GM23248 (cell line): Measurements from ENCODE around the gene OR5AP2. TPM values are rescaled to one million over a fixed set of nuclear protein-coding genes. Genes with fewer than 3 reads are reported as not detected.
"Not testable (repeated sequence)": the region's sequence is repeated elsewhere in the genome, so short reads cannot be mapped to it uniquely, and the experiment has no call there.

Experiments
- DNase-seq: peaks from one replicate; pipeline ENCODE4 v3.0.0-alpha.2; 2015
- H2AFZ ChIP-seq: fragments of 200-600 bp; sonication (generic); 2 replicates; pipeline ENCODE4 v1.6.1; 2016; ENCODE audit warnings: antibody characterized with exemption
- H3F3A ChIP-seq: fragments of 200-600 bp; sonication (generic); 2 replicates; pipeline ENCODE4 v1.6.1; 2016; ENCODE audit warnings: mild to moderate bottlenecking, antibody characterized with exemption, mixed run types; ENCODE audit not compliant: insufficient read depth
- H3K27ac ChIP-seq: fragments of 200-600 bp; sonication (generic); 2 replicates; pipeline ENCODE4 v1.5.1; 2016; ENCODE audit warnings: mild to moderate bottlenecking
- H3K27me3 ChIP-seq: fragments of 200-600 bp; sonication (generic); replicated peaks from 2 replicates; pipeline ENCODE4 v1.6.1; 2016; ENCODE audit warnings: mild to moderate bottlenecking; ENCODE audit not compliant: insufficient read depth
- H3K36me3 ChIP-seq: fragments of 200-600 bp; sonication (generic); 2 replicates; pipeline ENCODE4 v1.6.1; 2016; ENCODE audit warnings: low read depth, mild to moderate bottlenecking
- H3K4me1 ChIP-seq: fragments of 200-600 bp; sonication (generic); 2 replicates; pipeline ENCODE4 v1.6.1; 2016; ENCODE audit warnings: mild to moderate bottlenecking; ENCODE audit not compliant: insufficient read depth
- H3K4me2 ChIP-seq: fragments of 200-600 bp; sonication (generic); one replicate; pipeline ENCODE4 v1.6.1; 2016; ENCODE audit warnings: mild to moderate bottlenecking; ENCODE audit not compliant: unreplicated experiment
- H3K4me3 ChIP-seq: fragments of 200-600 bp; sonication (generic); 2 replicates; pipeline ENCODE4 v1.5.1; 2016; ENCODE audit warnings: mild to moderate bottlenecking
- H3K79me2 ChIP-seq: fragments of 200-600 bp; sonication (generic); 2 replicates; pipeline ENCODE4 v1.6.1; 2016; ENCODE audit warnings: mild to moderate bottlenecking; ENCODE audit not compliant: insufficient read depth
- H3K9ac ChIP-seq: fragments of 200-600 bp; sonication (generic); 2 replicates; pipeline ENCODE4 v1.6.1; 2016; ENCODE audit warnings: mild to moderate bottlenecking
- H3K9me2 ChIP-seq: fragments of 200-600 bp; sonication (generic); 2 replicates; pipeline ENCODE4 v1.6.1; 2016; ENCODE audit warnings: mixed run types, mild to moderate bottlenecking, moderate library complexity; ENCODE audit not compliant: insufficient read depth
- H3K9me3 ChIP-seq: fragments of 200-600 bp; sonication (generic); one replicate; pipeline ENCODE4 v1.6.1; 2017; ENCODE audit warnings: low read depth
- H4K20me1 ChIP-seq: fragments of 200-600 bp; sonication (generic); 2 replicates; pipeline ENCODE4 v1.6.0; 2016; ENCODE audit not compliant: insufficient read depth
- EZH2 ChIP-seq: fragments of 200-600 bp; sonication (generic); IDR thresholded peaks from 2 replicates; pipeline ENCODE4 v1.6.1; 2018; ENCODE audit warnings: antibody characterized with exemption, mild to moderate bottlenecking; ENCODE audit not compliant: insufficient read depth, poor library complexity, severe bottlenecking
- EZH2phosphoT487 ChIP-seq: fragments of 200-600 bp; sonication (generic); IDR thresholded peaks from 2 replicates; pipeline ENCODE4 v1.6.1; 2018; ENCODE audit warnings: antibody characterized with exemption, moderate library complexity, mild to moderate bottlenecking, low read depth; ENCODE audit not compliant: insufficient read depth
- WGBS, 2 experiments: methylation state at CpG; one replicate each; pipeline ENCODE4 v1.1.6; 2015 to 2017; ENCODE audit warnings: low lambda C conversion rate in 2 of 2, low coverage in 1 of 2; ENCODE audit errors: missing lambda C conversion rate in 2 of 2; 5-methylcytosine and 5-hydroxymethylcytosine counted together
- in situ Hi-C: fragments of 300-500 bp; cut with MboI; formaldehyde crosslinking; loops from 2 replicates; pipeline ENCODE4 v1.15.0; 2020
- polyA plus RNA-seq: library from polyadenylated mRNA; unstranded; fragments of >200 nt; fragmentation: Nextera tagmentation; extraction: Ambion mirVana; gene quantifications from 2 replicates; pipeline ENCODE4 v1.2.1, GENCODE V29; 2016
- small RNA-seq: library from RNA; depleted of rRNA; stranded (forward); fragments of <200 nt; gene quantifications from one replicate; pipeline ENCODE3, GENCODE V24; 2014; ENCODE audit warnings: low read depth, low replicate concordance
- total RNA-seq: library from RNA; depleted of rRNA; stranded (reverse); fragments of >200 nt; shearing (Covaris generic); gene quantifications from 2 replicates; pipeline ENCODE4 v1.2.3, GENCODE V29; 2014; rRNA removed

Gene OR5AP2
- total and polyA plus RNA-seq, 2 experiments from 2014 or later, result not detected

GRCh38 chr11:56624661-56625110, 17.6 kb downstream of the OR5AP2 start:
- no peaks in the 10 kb centered on the region for H4K20me1 ChIP-seq
- no peak overlapping the region for H2AFZ ChIP-seq
- H3K27ac ChIP-seq, result no peak overlapping the region
- peaks cover 4% of the 10 kb centered on the region; the same call in 1 of the 2 replicates for H3K27me3 ChIP-seq
- H3K9me3 ChIP-seq, result no peaks in the 10 kb centered on the region
- no peak overlapping the region for H3K4me3 ChIP-seq
- 3 to 5% methylated on average over 3 of the region's 3 CpGs for WGBS, 2 experiments
- no peak overlapping the region for H3K9ac ChIP-seq
- H3K36me3 ChIP-seq, result no peaks in the 10 kb centered on the region
- peaks cover 4% of the 10 kb centered on the region; the same call in 1 of the 2 replicates for H3F3A ChIP-seq
- H3K4me2 ChIP-seq, result peak overlapping the region; percentile 49
- no peaks in the 10 kb centered on the region for H3K9me2 ChIP-seq
- in situ Hi-C loops, result no loop called here
- H3K4me1 ChIP-seq, result peaks cover 4% of the 10 kb centered on the region
- peak; percentile 89 for DNase-seq
- no peak for TF ChIP-seq EZH2phosphoT487
- no peak for TF ChIP-seq EZH2
- no peaks in the 10 kb centered on the region for H3K79me2 ChIP-seq

GRCh38 chr11:56611174-56611573, 31.1 kb downstream of the OR5AP2 start:
- no peaks in the 10 kb centered on the region for H3K4me1 ChIP-seq
- H4K20me1 ChIP-seq, result no peaks in the 10 kb centered on the region
- no peaks in the 10 kb centered on the region for H3K27me3 ChIP-seq
- H3F3A ChIP-seq, result no peaks in the 10 kb centered on the region
- H3K36me3 ChIP-seq, result no peaks in the 10 kb centered on the region
- 10 to 18% methylated on average over 1 of the region's 1 CpG for WGBS, 2 experiments
- no peak overlapping the region for H2AFZ ChIP-seq
- no peaks in the 10 kb centered on the region for H3K9me2 ChIP-seq
- no peak overlapping the region for H3K4me3 ChIP-seq
- no peak overlapping the region for H3K4me2 ChIP-seq
- DNase-seq, result no peak
- in situ Hi-C loops, result no loop called here
- H3K79me2 ChIP-seq, result no peaks in the 10 kb centered on the region
- H3K9ac ChIP-seq, result no peak overlapping the region
- TF ChIP-seq EZH2, result no peak
- TF ChIP-seq EZH2phosphoT487, result no peak
- H3K27ac ChIP-seq, result no peak overlapping the region
- H3K9me3 ChIP-seq, result no peaks in the 10 kb centered on the region

GRCh38 chr11:56592088-56592717, 50.0 kb downstream of the OR5AP2 start:
- H3K27ac ChIP-seq, DNase-seq, H3K9me3 ChIP-seq, H3F3A ChIP-seq, in situ Hi-C loops, H3K4me2 ChIP-seq, H4K20me1 ChIP-seq, H3K4me3 ChIP-seq, H3K9me2 ChIP-seq, H3K79me2 ChIP-seq, H3K27me3 ChIP-seq, H2AFZ ChIP-seq, H3K36me3 ChIP-seq, H3K9ac ChIP-seq, H3K4me1 ChIP-seq: not testable (repeated sequence)
- 63 to 68% methylated on average over 20 of the region's 20 CpGs for WGBS, 2 experiments

Small RNAs within 50 kb of the gene (small RNA-seq; reads per million reads assigned to genes)
- not detected for gene AP004245.1

Other genes starting within 250 kb of the OR5AP2 start
- gene OR5AL1, start 229.7 kb downstream of the OR5AP2 start, total RNA-seq, result not detected in 2 replicates
- gene OR5AL1, start 229.7 kb downstream of the OR5AP2 start, polyA plus RNA-seq, result not detected in 2 replicates
- not detected in 2 replicates for gene OR5M3, start 169.1 kb downstream of the OR5AP2 start, total RNA-seq
- not detected in 2 replicates for gene OR5M3, start 169.1 kb downstream of the OR5AP2 start, polyA plus RNA-seq
- gene OR5M8, start 151.1 kb downstream of the OR5AP2 start, total RNA-seq, result not detected in 2 replicates
- not detected in 2 replicates for gene OR5M8, start 151.1 kb downstream of the OR5AP2 start, polyA plus RNA-seq
- gene OR5M11, start 99.2 kb downstream of the OR5AP2 start, total RNA-seq, result not detected in 2 replicates
- not detected in 2 replicates for gene OR5M11, start 99.2 kb downstream of the OR5AP2 start, polyA plus RNA-seq
- not detected in 2 replicates for gene OR5M10, start 64.7 kb downstream of the OR5AP2 start, total RNA-seq
- gene OR5M10, start 64.7 kb downstream of the OR5AP2 start, polyA plus RNA-seq, result not detected in 2 replicates
- gene OR5M1, start 27.6 kb downstream of the OR5AP2 start, total RNA-seq, result not detected in 2 replicates
- gene OR5M1, start 27.6 kb downstream of the OR5AP2 start, polyA plus RNA-seq, result not detected in 2 replicates
- not detected in 2 replicates for gene OR5AR1, start 21.2 kb upstream of the OR5AP2 start, total RNA-seq
- gene OR5AR1, start 21.2 kb upstream of the OR5AP2 start, polyA plus RNA-seq, result not detected in 2 replicates
- gene OR9G1, start 56.7 kb upstream of the OR5AP2 start, total RNA-seq, result not detected in 2 replicates
- not detected in 2 replicates for gene OR9G1, start 56.7 kb upstream of the OR5AP2 start, polyA plus RNA-seq
- gene OR9G4, start 106.3 kb upstream of the OR5AP2 start, total RNA-seq, result not detected in 2 replicates
- gene OR9G4, start 106.3 kb upstream of the OR5AP2 start, polyA plus RNA-seq, result not detected in 2 replicates